ENCODE results near the gene TDG. TPM values are rescaled to one million over a fixed set of nuclear protein-coding genes. Genes with fewer than 3 reads are reported as not detected.
"Not testable (repeated sequence)": the region's sequence is repeated elsewhere in the genome, so short reads cannot be mapped to it uniquely, and the experiment has no call there.

TDG gene
- total RNA-seq, 1 donor from 2014 or later, result 43.2 TPM

DNA sequence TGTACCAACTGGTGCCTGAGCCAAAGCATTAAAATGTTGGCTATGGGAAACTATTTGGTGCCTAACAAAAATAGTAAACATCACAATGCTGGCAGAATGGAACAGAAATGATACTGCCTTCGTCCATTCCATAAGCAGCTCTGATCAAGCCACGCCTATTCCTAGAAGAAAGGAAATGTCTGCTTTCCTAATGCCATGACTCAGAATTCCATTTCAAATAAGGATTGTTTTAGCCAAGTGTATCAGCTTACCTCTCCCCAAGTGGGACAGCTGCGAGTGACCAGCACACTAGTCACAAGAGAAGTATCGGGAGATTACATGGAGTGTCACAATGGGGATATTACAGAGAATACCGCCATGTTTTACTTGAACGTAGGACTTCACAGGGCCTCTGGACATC is 45.6 kb downstream of the TDG start:
- intact Hi-C loops (cut with micrococcal nuclease), result no loop called here

- intact Hi-C loops (cut with micrococcal nuclease), result no loop called here
These were observed 46.7 kb downstream of the TDG start for GRCh38 chr12:104012331-104012730.

- intact Hi-C loops (cut with micrococcal nuclease), result not testable (repeated sequence)
These were observed 56.2 kb downstream of the TDG start for GRCh38 chr12:104021862-104022261.

- intact Hi-C loops (cut with micrococcal nuclease), result no loop called here
These were observed 57.1 kb downstream of the TDG start for GRCh38 chr12:104022786-104023185.

DNA sequence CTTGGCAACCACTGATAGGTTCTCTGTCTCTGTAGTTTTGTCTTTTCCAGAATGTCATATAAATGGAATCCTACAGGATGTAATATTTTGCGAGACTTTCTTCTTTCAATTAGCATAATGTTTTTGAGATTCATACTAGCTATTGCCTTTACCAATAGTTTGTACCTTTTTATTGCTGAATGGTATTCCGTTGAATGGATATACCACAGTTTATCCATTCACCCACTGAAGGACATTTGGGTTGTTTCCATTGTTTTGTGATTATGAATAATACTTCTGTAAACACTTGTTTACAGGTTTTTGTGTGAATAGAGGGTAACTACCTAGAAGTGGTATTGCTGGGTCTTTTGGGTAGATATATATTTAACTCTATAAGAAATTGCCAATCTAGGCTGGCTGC is 58.0 kb downstream of the TDG start:
- intact Hi-C loops (cut with micrococcal nuclease), result no loop called here

GRCh38 chr12:104024348-104024747 is 58.7 kb downstream of the TDG start:
- intact Hi-C loops (cut with micrococcal nuclease), result no loop called here

DNA sequence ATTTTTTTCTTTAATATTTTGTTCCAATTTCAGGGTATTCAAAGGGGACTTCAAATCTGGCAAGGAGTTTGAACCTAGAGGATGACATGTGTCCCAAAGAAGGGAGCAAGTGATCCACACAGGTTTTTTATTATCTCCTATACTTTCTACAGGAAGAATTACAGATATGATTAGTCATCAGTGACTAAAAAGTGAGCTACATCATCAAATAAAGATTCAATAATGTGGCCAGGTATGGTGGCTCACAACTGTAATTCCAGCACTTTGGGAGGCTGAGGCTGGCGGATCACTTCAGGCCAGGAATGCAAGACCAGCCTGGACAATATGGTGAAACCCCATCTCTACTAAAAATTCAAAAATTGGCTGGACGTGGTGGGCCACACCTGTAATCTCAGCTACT is 60.1 kb downstream of the TDG start:
- intact Hi-C loops (cut with micrococcal nuclease), result no loop called here

DNA sequence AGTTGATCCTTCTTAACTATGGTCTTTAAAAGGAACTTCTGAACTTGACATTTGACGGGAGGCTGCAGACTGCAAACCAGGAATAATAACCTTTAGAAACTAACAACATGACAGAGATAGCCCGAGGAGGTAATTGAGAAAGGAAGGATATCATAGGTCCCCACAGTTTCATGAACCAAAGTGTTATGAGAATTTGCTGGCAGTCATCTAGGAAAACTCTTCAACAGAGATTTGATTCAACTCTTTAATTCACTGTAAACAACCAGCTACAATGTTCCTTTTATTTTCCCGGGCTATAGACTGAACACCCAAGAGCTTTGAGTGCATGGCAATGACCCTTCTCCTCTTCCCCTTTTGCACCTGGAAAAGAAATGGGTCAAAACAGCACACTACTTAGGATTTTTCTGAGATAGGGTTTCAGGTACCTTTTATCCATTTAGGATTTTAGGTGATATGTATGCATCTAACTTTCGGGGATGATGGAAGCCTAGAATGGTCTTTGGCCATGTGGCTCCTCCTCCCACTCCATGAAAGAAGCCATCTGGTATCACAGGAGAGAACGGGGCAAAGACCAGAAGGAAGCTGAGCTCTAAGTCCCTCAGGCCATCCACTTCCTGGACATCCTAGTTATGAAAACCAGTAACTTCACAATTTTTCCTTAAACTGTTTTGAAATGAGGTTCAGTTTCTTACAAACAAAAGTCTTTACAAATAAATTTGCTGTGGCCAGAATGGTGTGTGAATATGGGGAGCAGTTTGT is 61.3 kb downstream of the TDG start:
- intact Hi-C loops (cut with micrococcal nuclease), result no loop called here

DNA sequence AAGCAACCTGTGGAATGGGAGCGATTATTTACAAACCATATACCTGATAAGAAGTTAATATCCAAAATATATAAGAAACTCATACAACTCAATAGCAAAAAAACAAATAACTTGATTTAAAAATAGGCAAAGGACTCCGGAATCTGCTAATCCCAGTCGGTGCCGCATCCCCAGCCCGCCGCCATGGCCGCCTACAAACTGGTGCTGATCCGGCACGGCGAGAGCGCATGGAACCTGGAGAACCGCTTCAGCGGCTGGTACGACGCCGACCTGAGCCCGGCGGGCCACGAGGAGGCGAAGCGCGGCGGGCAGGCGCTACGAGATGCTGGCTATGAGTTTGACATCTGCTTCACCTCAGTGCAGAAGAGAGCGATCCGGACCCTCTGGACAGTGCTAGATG is 64.9 kb downstream of the TDG start:
- intact Hi-C loops (cut with micrococcal nuclease), result not testable (repeated sequence)

DNA sequence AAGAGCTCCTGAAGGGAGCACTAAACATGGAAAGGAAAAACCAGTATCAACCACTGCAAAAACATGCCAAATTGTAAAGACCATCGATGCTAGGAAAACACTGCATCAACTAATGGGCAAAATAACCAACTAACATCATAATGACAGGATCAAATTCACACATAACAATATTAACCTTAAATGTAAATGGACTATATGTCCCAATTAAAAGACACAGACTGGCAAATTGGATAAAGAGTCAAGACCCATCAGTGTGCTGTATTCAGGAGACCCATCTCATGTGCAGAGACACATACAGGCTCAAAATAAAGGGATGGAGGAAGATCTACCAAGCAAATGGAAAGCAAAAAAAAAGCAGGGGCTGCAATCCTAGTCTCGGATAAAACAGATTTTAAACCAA is 70.5 kb downstream of the TDG start:
- intact Hi-C loops (cut with micrococcal nuclease), result not testable (repeated sequence)

Other genes with a start within 250 kb of the TDG start
- 5.4 and 5.8 TPM in 2 replicates for gene NT5DC3, start 124.6 kb upstream of the TDG start, total RNA-seq
- 458 and 465 TPM in 2 replicates for gene HSP90B1, start 35.5 kb upstream of the TDG start, total RNA-seq
- 0.16 TPM in 1 of 2 replicates, not detected in the other for gene GLT8D2, start 84.3 kb downstream of the TDG start, total RNA-seq
- gene HCFC2, start 98.7 kb downstream of the TDG start, total RNA-seq, result 14.2 and 15.2 TPM in 2 replicates
- gene NFYB, start 172.3 kb downstream of the TDG start, total RNA-seq, result 25.6 and 26.7 TPM in 2 replicates
- gene TXNRD1, start 249.9 kb downstream of the TDG start, total RNA-seq, result 97.4 and 108 TPM in 2 replicates